Measurements from ENCODE around the gene HOXB5.

Gene HOXB5

GRCh38 chr17:48630009-48630924 lies 36.7 kb upstream of the HOXB5 start:
- in situ Hi-C loops (cut with HindIII; ENCODE audit: low sequenced_read_pairs): no loop called here

GRCh38 chr17:48629411-48629759 lies 35.8 kb upstream of the HOXB5 start:
- in situ Hi-C loops (cut with HindIII; ENCODE audit: low sequenced_read_pairs): no loop called here

GRCh38 chr17:48628649-48629410 lies 35.3 kb upstream of the HOXB5 start:
- in situ Hi-C loops (cut with HindIII; ENCODE audit: low sequenced_read_pairs): no loop called here

- in situ Hi-C loops (cut with HindIII; ENCODE audit: low sequenced_read_pairs): no loop called here
These were observed 34.3 kb upstream of the HOXB5 start for GRCh38 chr17:48627623-48628521.

GRCh38 chr17:48627118-48627597 lies 33.6 kb upstream of the HOXB5 start:
- in situ Hi-C loops (cut with HindIII; ENCODE audit: low sequenced_read_pairs): no loop called here

GRCh38 chr17:48626245-48627117 lies 32.9 kb upstream of the HOXB5 start, which contains the start of gene HOXB9:
TSS of gene HOXB9 (minus strand) at chr17:48626358. CDS start at chr17:48626269, 89 bp downstream.
- in situ Hi-C loops (cut with HindIII; ENCODE audit: low sequenced_read_pairs): no loop called here

GRCh38 chr17:48625495-48626244 lies 32.1 kb upstream of the HOXB5 start:
- in situ Hi-C loops (cut with HindIII; ENCODE audit: low sequenced_read_pairs): no loop called here

- in situ Hi-C loops (cut with HindIII; ENCODE audit: low sequenced_read_pairs): no loop called here
These were observed 31.2 kb upstream of the HOXB5 start for GRCh38 chr17:48624544-48625494.

- in situ Hi-C loops (cut with HindIII; ENCODE audit: low sequenced_read_pairs): no loop called here
These were observed 30.5 kb upstream of the HOXB5 start for GRCh38 chr17:48624118-48624517.

GRCh38 chr17:48623583-48623982 lies 30.0 kb upstream of the HOXB5 start:
- in situ Hi-C loops (cut with HindIII; ENCODE audit: low sequenced_read_pairs): no loop called here

GRCh38 chr17:48622857-48623256 lies 29.3 kb upstream of the HOXB5 start:
- in situ Hi-C loops (cut with HindIII; ENCODE audit: low sequenced_read_pairs): no loop called here

GRCh38 chr17:48621410-48622392 lies 28.1 kb upstream of the HOXB5 start:
- in situ Hi-C loops (cut with HindIII; ENCODE audit: low sequenced_read_pairs): no loop called here

- in situ Hi-C loops (cut with HindIII; ENCODE audit: low sequenced_read_pairs): no loop called here
These were observed 27.0 kb upstream of the HOXB5 start for GRCh38 chr17:48620461-48621139.

GRCh38 chr17:48619826-48620449 lies 26.4 kb upstream of the HOXB5 start:
- in situ Hi-C loops (cut with HindIII; ENCODE audit: low sequenced_read_pairs): no loop called here

- in situ Hi-C loops (cut with HindIII; ENCODE audit: low sequenced_read_pairs): no loop called here
These were observed 24.8 kb upstream of the HOXB5 start for GRCh38 chr17:48618256-48618896.
